ENCODE results near the gene SEC14L1. TPM values are rescaled to one million over a fixed set of nuclear protein-coding genes. Genes with fewer than 3 reads are reported as not detected.

Gene SEC14L1
- total and polyA plus RNA-seq, 2 of the 8 experiments (the other 6 are each of a cell fraction or from before 2014, with no cell fraction given): 27.2 to 74.4 TPM

- no peak overlapping the region for H2BK20ac ChIP-seq (ENCODE audit: low read length)
- H3K9me3 ChIP-seq (ENCODE audit: insufficient read depth in 2 of 2, low read depth in 1 of 2, low read length in 1 of 2): no peaks in the 10 kb centered on the region
- no peak overlapping the region for H4K8ac ChIP-seq (ENCODE audit: extremely low read depth, insufficient read depth, low read length)
- no peak overlapping the region for H3K27ac ChIP-seq (ENCODE audit: low read depth, low read length)
- 84% methylated on average over 4 of the region's 4 CpGs; no CpG with 5 or more reads in 1 of the 2 experiments for WGBS, 2 experiments (ENCODE audit: extremely low coverage in 1 of 2, insufficient coverage in 1 of 2, insufficient read length in 1 of 2, insufficient replicate concordance in 2 of 2, low coverage in 1 of 2, low lambda C conversion rate in 2 of 2, missing lambda C conversion rate in 1 of 2)
- no peak overlapping the region for H3K14ac ChIP-seq (ENCODE audit: insufficient read length)
- no peak overlapping the region for H2BK12ac ChIP-seq (ENCODE audit: low read depth, low read length)
- H4K5ac ChIP-seq (ENCODE audit: insufficient read length, low read depth, low read length): no peak overlapping the region
- peaks cover 0 to 43% of the 10 kb centered on the region in 2 experiments; a peak in 2 of 4 replicates for H3K79me2 ChIP-seq (ENCODE audit: control insufficient read depth in 1 of 2, insufficient read depth in 2 of 2, low read length in 2 of 2)
- no peaks in the 10 kb centered on the region for H3K23me2 ChIP-seq (ENCODE audit: low read depth, low read length)
- no peaks in the 10 kb centered on the region for H3K79me1 ChIP-seq (ENCODE audit: low read depth, low read length)
- no peak overlapping the region for H3K23ac ChIP-seq (ENCODE audit: insufficient read length)
- no peak overlapping the region for H2BK120ac ChIP-seq (replicated peaks; ENCODE audit: low read depth, low read length)
- H3K9ac ChIP-seq (replicated peaks in 1 of 4; ENCODE audit: extremely low read depth in 1 of 4, low read depth in 3 of 4, low read length in 3 of 4): no peak overlapping the region
- CTCF ChIA-PET (ENCODE audit: partially characterized antibody): interaction anchor here (0.8 to 1.6 kb wide), 5 partner anchors 15 to 30 kb away, joined by 3 to 8 read pairs (median 3); no protein-coding TSS in a partner anchor
- no peak for TF ChIP-seq TAF1 (IDR thresholded peaks at IDR 0.05; ENCODE audit: low read depth, low read length)
- TF ChIP-seq GTF2F1 (IDR thresholded peaks at IDR 0.05; ENCODE audit: borderline replicate concordance, low read depth, low read length): no peak
- no peak for TF ChIP-seq RXRA (IDR thresholded peaks at IDR 0.05; ENCODE audit: insufficient read depth, low read depth, low read length)
- no peak for TF ChIP-seq PHF8 (conservative IDR thresholded peaks at IDR 0.05; ENCODE audit: low read depth, low read length)
- no peak overlapping the region for H2BK5ac ChIP-seq (ENCODE audit: low read depth, low read length)
- FAIRE-seq: no peak
- H4K20me1 ChIP-seq (replicated peaks in 1 of 2; ENCODE audit: control insufficient read depth in 1 of 2, insufficient read depth in 2 of 2, low read length in 2 of 2): peaks cover 3 to 4% of the 10 kb centered on the region in 2 experiments
- H2BK15ac ChIP-seq (ENCODE audit: low read length): no peak overlapping the region
- H3K36me3 ChIP-seq (ENCODE audit: control insufficient read depth in 2 of 4, insufficient read depth in 4 of 4, low read length in 3 of 4): no peaks in the 10 kb centered on the region
- H3K4ac ChIP-seq (replicated peaks; ENCODE audit: insufficient read length, low read depth, low read length): no peak overlapping the region
- no peak overlapping the region for H4K91ac ChIP-seq (replicated peaks; ENCODE audit: insufficient read length, low read length)
- H2AFZ ChIP-seq (ENCODE audit: low read length): no peak overlapping the region
- H3K4me3 ChIP-seq (ENCODE audit: extremely low read depth in 1 of 4, insufficient read depth in 2 of 4, low read depth in 3 of 4, low read length in 4 of 4): no peak overlapping the region
- no peak overlapping the region for H3K56ac ChIP-seq (replicated peaks; ENCODE audit: insufficient read length, low read depth, low read length)
- H3K18ac ChIP-seq (ENCODE audit: extremely low read depth, low read length): no peak overlapping the region
- H2AK5ac ChIP-seq (ENCODE audit: low read depth, low read length): no peak overlapping the region
- no peak overlapping the region for H3K4me2 ChIP-seq (ENCODE audit: insufficient read depth in 1 of 2, low read depth in 2 of 2, low read length in 2 of 2)
- H3K4me1 ChIP-seq (replicated peaks in 1 of 4; ENCODE audit: control insufficient read depth in 3 of 4, insufficient read depth in 4 of 4, low read length in 3 of 4): peaks cover 0 to 5% (median 0%) of the 10 kb centered on the region in 4 experiments; a peak in 2 of 7 replicates
- no peaks in the 10 kb centered on the region for H3K27me3 ChIP-seq (replicated peaks in 1 of 4; ENCODE audit: control insufficient read depth in 3 of 4, extremely low read depth in 1 of 4, insufficient read depth in 3 of 4, low read length in 3 of 4)
- POLR2A ChIA-PET (ENCODE audit: partially characterized antibody): no interaction called here
- DNase-seq (ENCODE audit: low read depth in 1 of 2, low spot score in 2 of 2): no peak
Measured at GRCh38 chr17:77184474-77184873, 43.7 kb downstream of the SEC14L1 start.
